Caco-2 (cell line): Measurements from ENCODE around the gene TOR1AIP2. TPM values are rescaled to one million over a fixed set of nuclear protein-coding genes. Genes with fewer than 3 reads are reported as not detected.

Experiments used
- BruUV-seq: library from RNA; stranded (reverse); fragments of 400-500 nt; replicated peaks from 2 replicates; lab custom pipeline; 2021; lab: Mats Ljungman, UMichigan
- CTCF ChIA-PET: fragments of 300-600 bp; sonication (Branson Sonifier 250); formaldehyde crosslinking; loops from one replicate; lab custom pipeline; 2022; ENCODE audit warnings: antibody characterized with exemption; lab: Charles Lee
- POLR2A ChIA-PET: fragments of 300-600 bp; sonication (Branson Sonifier 250); formaldehyde crosslinking; loops from one replicate; lab custom pipeline; 2022; ENCODE audit warnings: antibody characterized with exemption; lab: Charles Lee
- DNase-seq, 2 experiments: peaks; one replicate each; pipeline versions ENCODE4 v3.0.0 to v3.0.0-alpha.2; 2020 to 2022
- H3K27me3 ChIP-seq: replicated peaks from 2 replicates; pipeline ENCODE4 v1.6.0; 2011; ENCODE audit warnings: low read length; ENCODE audit not compliant: control insufficient read depth, insufficient read depth
- H3K36me3 ChIP-seq: 2 replicates; pipeline ENCODE4 v1.5.1; 2011; ENCODE audit warnings: low read length; ENCODE audit not compliant: control insufficient read depth, insufficient read depth
- H3K4me1 ChIP-seq: fragments of 250-450 bp; sonication (Bioruptor Pico); 2 replicates; pipeline ENCODE4 v1.5.1; 2020; ENCODE audit warnings: mild to moderate bottlenecking
- H3K4me3 ChIP-seq: 2 replicates; pipeline ENCODE4 v1.5.1; 2011; ENCODE audit warnings: low read depth, mild to moderate bottlenecking, control low read depth, low read length
- H3K9me3 ChIP-seq: fragments of 250-450 bp; sonication (Bioruptor Pico); 2 replicates; pipeline ENCODE4 v1.5.1; 2020; ENCODE audit warnings: mild to moderate bottlenecking, moderate library complexity
- H3K27ac Mint-ChIP-seq: one replicate; pipeline ENCODE4 v1.8.0; 2022; ENCODE audit warnings: mixed read lengths; ENCODE audit not compliant: unreplicated experiment
- H3K27me3 Mint-ChIP-seq: one replicate; pipeline ENCODE4 v1.8.0; 2022; ENCODE audit warnings: mixed read lengths; ENCODE audit not compliant: insufficient read depth, unreplicated experiment
- H3K36me3 Mint-ChIP-seq: one replicate; pipeline ENCODE4 v1.8.0; 2022; ENCODE audit warnings: mild to moderate bottlenecking, mixed read lengths; ENCODE audit not compliant: insufficient read depth, unreplicated experiment
- H3K4me1 Mint-ChIP-seq: one replicate; pipeline ENCODE4 v1.8.0; 2022; ENCODE audit warnings: low read depth, mixed read lengths; ENCODE audit not compliant: unreplicated experiment
- H3K4me3 Mint-ChIP-seq: one replicate; pipeline ENCODE4 v1.8.0; 2022; ENCODE audit warnings: mild to moderate bottlenecking, moderate library complexity, mixed read lengths; ENCODE audit not compliant: unreplicated experiment
- H3K9me3 Mint-ChIP-seq: one replicate; pipeline ENCODE4 v1.8.0; 2022; ENCODE audit warnings: mixed read lengths; ENCODE audit not compliant: unreplicated experiment
- CTCF ChIP-seq, 2 experiments: fragments of 200-600 bp in 1 of 2; IDR thresholded peaks; 1 replicate in 1 of 2; 2 replicates in 1 of 2; pipeline versions ENCODE4 v1.5.1 to v1.8.0; 2011 to 2022; ENCODE audit warnings: antibody characterized with exemption in 1 of 2, control low read depth in 1 of 2, inconsistent platforms in 1 of 2, low read depth in 1 of 2, low read length in 1 of 2, mild to moderate bottlenecking in 1 of 2, moderate library complexity in 1 of 2; ENCODE audit not compliant: insufficient read depth in 1 of 2, severe bottlenecking in 1 of 2, unreplicated experiment in 1 of 2
- intact Hi-C: fragments of 100-400 bp; cut with micrococcal nuclease; formaldehyde crosslinking; loops from one replicate; pipeline ENCODE4 v1.10.0; 2022; ENCODE audit not compliant: unreplicated experiment
- total RNA-seq: library from RNA; stranded (reverse); gene quantifications from 2 replicates; pipeline ENCODE4 v1.2.3, GENCODE V29; 2022

Gene TOR1AIP2
- total RNA-seq, 1 experiment from 2014 or later: 92.8 TPM

GRCh38 chr1:179831852-179832699 lies 45.5 kb downstream of the TOR1AIP2 start:
- intact Hi-C loops: no loop called here
- H3K27me3 ChIP-seq: no peaks in the 10 kb centered on the region
- Mint-ChIP-seq H3K27ac (no peak overlapping the region), H3K9me3 (no peaks in the 10 kb centered on the region), H3K4me1 (no peaks in the 10 kb centered on the region), H3K36me3 (no peaks in the 10 kb centered on the region), H3K4me3 (no peak overlapping the region), H3K27me3 (no peaks in the 10 kb centered on the region)
- no peak for DNase-seq
- POLR2A ChIA-PET: no interaction called here
- BruUV-seq: no TSS peak
- CTCF ChIA-PET: no interaction called here
- no peak for TF ChIP-seq CTCF (IDR thresholded peaks at IDR 0.05; ENCODE audit: insufficient read depth in 1 of 2, low read depth in 1 of 2, low read length in 1 of 2, severe bottlenecking in 1 of 2, unreplicated experiment in 1 of 2)
- H3K9me3 ChIP-seq: no peaks in the 10 kb centered on the region
- H3K36me3 ChIP-seq: no peaks in the 10 kb centered on the region
- no peaks in the 10 kb centered on the region for H3K4me1 ChIP-seq
- no peak overlapping the region for H3K4me3 ChIP-seq

GRCh38 chr1:179831225-179831624 lies 46.4 kb downstream of the TOR1AIP2 start:
- H3K9me3 ChIP-seq: no peaks in the 10 kb centered on the region
- Mint-ChIP-seq H3K36me3 (no peaks in the 10 kb centered on the region), H3K27ac (no peak overlapping the region), H3K4me1 (no peaks in the 10 kb centered on the region), H3K27me3 (no peaks in the 10 kb centered on the region), H3K4me3 (no peak overlapping the region), H3K9me3 (no peaks in the 10 kb centered on the region)
- no peak for DNase-seq
- no peak overlapping the region for H3K4me3 ChIP-seq
- ChIA-PET CTCF (no interaction called here), POLR2A (no interaction called here)
- H3K36me3 ChIP-seq: no peaks in the 10 kb centered on the region
- TF ChIP-seq CTCF (IDR thresholded peaks at IDR 0.05; ENCODE audit: insufficient read depth in 1 of 2, low read depth in 1 of 2, low read length in 1 of 2, severe bottlenecking in 1 of 2, unreplicated experiment in 1 of 2): no peak
- no peaks in the 10 kb centered on the region for H3K4me1 ChIP-seq
- BruUV-seq: no TSS peak
- intact Hi-C loops: no loop called here
- H3K27me3 ChIP-seq: no peaks in the 10 kb centered on the region

GRCh38 chr1:179828554-179829110 lies 49.0 kb downstream of the TOR1AIP2 start:
- Mint-ChIP-seq H3K36me3 (no peaks in the 10 kb centered on the region), H3K9me3 (no peaks in the 10 kb centered on the region), H3K27ac (no peak overlapping the region), H3K4me3 (no peak overlapping the region), H3K4me1 (peaks cover 6% of the 10 kb centered on the region), H3K27me3 (no peaks in the 10 kb centered on the region)
- DNase-seq: no peak
- TF ChIP-seq CTCF (IDR thresholded peaks at IDR 0.05; ENCODE audit: insufficient read depth in 1 of 2, low read depth in 1 of 2, low read length in 1 of 2, severe bottlenecking in 1 of 2, unreplicated experiment in 1 of 2): no peak
- Histone ChIP-seq H3K4me3 (no peak overlapping the region), H3K4me1 (no peaks in the 10 kb centered on the region), H3K36me3 (no peaks in the 10 kb centered on the region), H3K9me3 (no peaks in the 10 kb centered on the region), H3K27me3 (no peaks in the 10 kb centered on the region)
- no TSS peak for BruUV-seq
- ChIA-PET POLR2A (no interaction called here), CTCF (interaction anchor here (1.4 kb wide), 1 partner anchor 14 kb away, joined by 4 read pairs; no protein-coding TSS in a partner anchor)
- intact Hi-C loops: no loop called here
